GM12801 (cell line): ENCODE results near the gene PBOV1.

Experiments
- CTCF ChIP-seq: IDR thresholded peaks from one replicate; pipeline ENCODE4 v1.5.1; 2011; ENCODE audit warnings: control low read depth; ENCODE audit not compliant: insufficient read length; ENCODE audit errors: extremely low read depth

Gene PBOV1

GRCh38 chr6:138255443-138255842 lies 37.2 kb upstream of the PBOV1 start:
- TF ChIP-seq CTCF = no peak

GRCh38 chr6:138253731-138254130 lies 35.4 kb upstream of the PBOV1 start:
- TF ChIP-seq CTCF = no peak

GRCh38 chr6:138250513-138251247 lies 32.4 kb upstream of the PBOV1 start:
- no peak for TF ChIP-seq CTCF

DNA sequence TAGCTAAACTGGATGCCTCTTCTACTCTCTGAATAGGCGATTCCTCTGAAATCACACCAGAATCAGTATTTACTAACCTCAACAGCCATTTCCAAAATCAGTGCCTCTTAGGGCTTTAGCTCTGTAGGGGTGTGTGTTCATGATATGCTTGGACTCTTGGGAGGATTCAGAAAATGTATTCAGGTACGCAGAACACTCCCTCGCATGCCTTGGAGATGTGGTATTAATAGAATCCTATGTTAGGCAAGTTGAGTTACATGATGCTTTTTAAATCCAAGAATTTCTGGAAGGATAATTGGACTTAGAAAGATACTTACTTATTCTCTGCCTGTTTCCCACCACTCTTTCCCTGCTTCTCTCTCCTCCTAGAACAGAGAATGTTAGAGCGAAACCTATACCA lies 31.8 kb upstream of the PBOV1 start:
- TF ChIP-seq CTCF = no peak

DNA sequence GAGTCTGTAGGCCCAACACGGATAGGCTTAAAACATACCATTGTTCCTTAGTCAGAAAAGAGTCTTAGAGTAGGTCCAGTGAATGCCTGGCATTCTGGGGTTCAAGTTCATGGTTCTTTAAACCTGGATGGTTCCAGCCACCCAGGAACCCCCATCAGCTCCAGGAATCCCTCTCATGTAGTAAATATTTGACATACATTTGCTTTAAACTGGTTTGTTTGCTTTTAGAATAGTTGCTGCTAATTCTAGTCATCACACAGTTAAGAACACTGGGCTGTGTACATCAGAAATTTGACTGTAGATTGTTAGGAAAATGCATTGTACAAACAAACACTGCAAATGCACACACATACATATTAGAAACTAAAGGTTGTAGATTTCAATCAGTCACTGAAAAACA lies 30.6 kb upstream of the PBOV1 start:
- TF ChIP-seq CTCF = no peak

DNA sequence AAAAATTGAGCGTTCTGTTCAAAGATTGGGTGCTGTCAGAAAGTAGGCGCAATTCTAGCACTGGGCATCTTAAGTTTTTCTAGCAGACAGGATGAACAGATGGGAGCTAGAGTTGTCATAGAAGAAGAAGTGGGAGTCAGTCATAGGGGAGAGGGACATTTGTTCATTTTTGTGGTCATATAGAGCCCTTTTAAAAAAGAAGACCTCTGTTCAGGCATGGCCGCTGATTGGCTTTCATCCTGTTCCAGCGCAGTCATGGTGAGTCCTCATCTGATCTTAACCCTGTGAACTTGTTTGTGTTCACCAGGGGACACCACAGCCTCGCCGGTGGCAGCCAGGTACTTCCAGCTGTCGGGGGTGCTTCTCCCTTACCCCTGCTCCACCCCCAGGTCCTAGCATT lies 29.7 kb upstream of the PBOV1 start:
- no peak for TF ChIP-seq CTCF

DNA sequence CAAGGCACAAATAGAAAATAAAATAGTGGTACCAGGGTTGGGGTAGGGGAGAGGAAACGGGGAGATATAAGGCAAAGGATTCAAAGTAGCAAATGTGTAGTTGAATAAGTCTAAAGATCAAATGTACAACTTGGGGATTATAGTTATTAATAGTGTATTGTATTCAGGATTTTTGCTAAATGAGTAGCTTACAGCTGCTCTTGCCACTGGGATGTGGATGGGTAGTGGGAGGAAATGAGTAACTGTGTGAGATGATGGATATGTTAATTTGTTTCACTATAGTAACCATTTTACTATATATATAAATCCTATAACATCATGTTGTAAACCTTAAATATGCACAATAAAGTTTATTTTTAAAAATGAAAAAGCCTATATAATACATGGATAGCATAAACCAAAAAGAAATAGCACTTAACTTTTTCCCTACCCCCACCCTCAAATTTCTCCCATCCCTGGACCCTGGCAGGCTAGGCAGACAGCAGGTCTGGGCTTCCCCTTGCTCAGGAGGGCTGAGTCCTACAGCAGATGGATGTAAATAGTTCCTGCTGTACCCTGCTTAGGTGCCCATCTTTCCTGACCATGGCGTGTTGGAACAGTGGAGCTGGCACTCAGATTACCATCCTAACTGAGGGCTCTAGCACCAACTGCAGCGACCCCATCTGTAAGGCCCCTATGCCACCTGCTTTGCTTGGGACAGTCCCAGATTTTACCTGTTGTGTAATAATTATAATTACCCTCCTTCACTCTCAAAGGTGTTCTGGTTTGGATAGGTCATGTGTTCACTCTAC lies 28.6 kb upstream of the PBOV1 start:
- TF ChIP-seq CTCF = no peak
